AG09319 (cell line): ENCODE data around the gene LRRK1.

Source experiments
- DNase-seq: peaks from one replicate; pipeline ENCODE4 v3.0.0-alpha.2; 2010; ENCODE audit warnings: low read depth; ENCODE audit errors: extremely low read depth
- CTCF ChIP-seq: IDR thresholded peaks from 2 replicates; pipeline ENCODE4 v1.5.1; 2011; ENCODE audit warnings: low read depth, mild to moderate bottlenecking, inconsistent platforms, low read length, moderate library complexity

Gene LRRK1

GRCh38 chr15:101056366-101057334 is 137.5 kb downstream of the LRRK1 start:
- no peak for TF ChIP-seq CTCF
- DNase-seq = no peak

GRCh38 chr15:101057841-101058407 is 138.8 kb downstream of the LRRK1 start:
- no peak for TF ChIP-seq CTCF
- no peak for DNase-seq

GRCh38 chr15:101058735-101059134 is 139.6 kb downstream of the LRRK1 start:
- no peak for TF ChIP-seq CTCF
- DNase-seq = no peak

GRCh38 chr15:101059381-101060341 is 140.5 kb downstream of the LRRK1 start:
- DNase-seq = no peak
- TF ChIP-seq CTCF = no peak

- DNase-seq = no peak
- no peak for TF ChIP-seq CTCF
Measured at GRCh38 chr15:101060576-101061551, 141.7 kb downstream of the LRRK1 start.

- no peak for DNase-seq
- TF ChIP-seq CTCF = no peak
Measured at GRCh38 chr15:101062063-101062462, 142.9 kb downstream of the LRRK1 start.
